NOMO-1 treated with dmso at 0.1 percent for 144 hours (cell line): ENCODE results near the gene XIRP1.
A peak's percentile ranks its signal among the peaks of the same experiment; 100 is the strongest.
"Not testable (repeated sequence)": the region's sequence is repeated elsewhere in the genome, so short reads cannot be mapped to it uniquely, and the experiment has no call there.

Source experiments
- DNase-seq: peaks from one replicate; lab custom pipeline; 2025; ENCODE audit not compliant: unreplicated experiment; lab: John Stamatoyannopoulos, UW

XIRP1 gene

DNA sequence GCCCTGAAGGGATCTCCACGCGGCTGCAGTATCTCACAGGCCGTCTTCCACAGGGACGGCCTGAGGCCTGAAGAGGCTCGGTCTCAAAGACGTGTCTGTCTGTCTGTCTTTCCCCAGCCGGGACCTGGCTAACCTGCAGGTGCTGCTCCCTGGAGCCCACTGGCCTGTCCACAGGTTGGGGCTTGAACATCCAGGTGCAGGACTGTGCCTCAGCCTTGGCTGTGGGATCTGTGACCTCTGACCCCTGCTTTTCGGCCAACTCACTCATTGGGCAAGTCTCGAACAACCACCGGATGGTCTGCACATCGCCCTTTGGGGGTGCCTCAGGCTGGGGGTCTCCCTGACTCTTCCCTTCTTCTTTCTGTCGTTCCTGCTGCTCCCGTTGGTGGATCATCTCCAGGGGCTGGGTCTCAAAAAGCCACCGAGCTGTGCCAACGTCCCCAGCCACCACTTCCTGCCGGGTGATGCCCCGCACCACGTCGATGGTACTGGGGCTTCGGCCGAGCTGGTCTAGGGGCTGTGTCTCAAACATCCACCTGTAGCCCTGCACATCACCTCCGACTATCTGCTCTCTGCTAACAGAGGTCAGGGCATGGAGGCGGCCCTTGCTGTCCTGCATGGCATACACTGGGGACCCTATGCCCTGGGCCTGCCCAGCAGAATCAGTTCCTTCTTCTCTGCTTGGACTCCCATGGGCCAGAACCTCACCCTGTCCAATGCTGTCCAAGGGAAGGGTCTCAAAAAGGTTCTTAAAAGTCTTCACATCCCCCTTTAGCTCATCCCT is 4.8 kb downstream of the XIRP1 start:
- DNase-seq, result no peak

DNA sequence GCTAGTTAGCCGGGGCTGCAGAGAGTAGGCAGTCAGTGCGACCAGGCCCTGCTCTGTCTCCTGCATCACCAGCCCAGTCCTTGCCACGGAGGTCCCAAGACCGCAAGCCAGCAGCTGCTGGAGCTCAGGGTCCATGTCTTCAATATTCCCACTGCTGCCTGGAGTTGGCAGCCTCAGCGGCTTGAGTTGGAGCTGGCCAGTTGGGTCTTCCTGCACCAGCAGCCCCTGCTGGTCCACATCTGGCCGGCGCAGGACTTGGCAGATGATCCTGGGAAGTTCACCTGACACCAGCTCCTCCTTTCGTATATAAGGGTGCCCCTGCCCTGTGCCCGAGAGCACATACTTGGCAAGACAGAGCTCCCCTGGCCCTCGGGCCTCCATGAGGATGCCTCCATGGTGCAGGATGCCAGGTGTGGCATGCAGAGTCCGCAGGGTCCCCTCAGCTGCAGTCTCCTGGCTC is 5.7 kb downstream of the XIRP1 start:
- no peak for DNase-seq

DNA sequence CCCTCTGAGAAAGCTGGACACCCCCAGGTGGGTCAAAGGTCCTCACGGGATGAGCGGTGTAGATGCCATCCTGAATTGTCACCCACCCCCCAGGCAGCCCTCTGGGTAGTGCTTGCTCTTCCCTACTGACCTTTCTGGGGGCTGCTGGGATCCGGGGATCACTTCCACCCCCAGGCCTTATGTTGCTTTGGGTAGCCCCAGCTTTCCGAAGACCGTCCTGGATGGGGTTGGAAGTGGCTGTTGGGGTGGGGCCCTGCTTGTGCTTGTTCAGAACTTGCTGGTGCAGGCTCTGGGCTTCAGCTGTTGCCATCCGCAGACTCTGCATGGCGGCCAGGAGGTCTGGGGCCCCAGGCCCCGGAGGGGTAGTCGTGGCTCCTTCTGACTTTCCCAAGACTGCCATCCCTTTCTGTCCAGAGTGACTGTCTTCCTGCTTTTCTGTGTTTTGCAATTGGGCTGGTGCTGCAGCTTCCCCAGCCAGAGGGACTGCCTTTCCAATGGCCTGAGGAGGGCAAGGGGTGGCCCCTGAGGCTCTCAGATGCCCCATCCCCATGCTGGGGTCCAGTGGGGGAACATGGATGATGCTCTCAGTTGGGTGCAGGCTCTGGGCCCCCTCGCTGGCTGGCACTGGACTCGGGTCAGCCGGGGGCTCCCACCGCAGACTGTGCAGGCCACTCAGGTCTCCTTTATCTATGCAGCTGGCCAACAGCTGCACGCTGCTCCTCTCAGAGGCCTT is 6.3 kb downstream of the XIRP1 start:
- DNase-seq, result no peak

DNA sequence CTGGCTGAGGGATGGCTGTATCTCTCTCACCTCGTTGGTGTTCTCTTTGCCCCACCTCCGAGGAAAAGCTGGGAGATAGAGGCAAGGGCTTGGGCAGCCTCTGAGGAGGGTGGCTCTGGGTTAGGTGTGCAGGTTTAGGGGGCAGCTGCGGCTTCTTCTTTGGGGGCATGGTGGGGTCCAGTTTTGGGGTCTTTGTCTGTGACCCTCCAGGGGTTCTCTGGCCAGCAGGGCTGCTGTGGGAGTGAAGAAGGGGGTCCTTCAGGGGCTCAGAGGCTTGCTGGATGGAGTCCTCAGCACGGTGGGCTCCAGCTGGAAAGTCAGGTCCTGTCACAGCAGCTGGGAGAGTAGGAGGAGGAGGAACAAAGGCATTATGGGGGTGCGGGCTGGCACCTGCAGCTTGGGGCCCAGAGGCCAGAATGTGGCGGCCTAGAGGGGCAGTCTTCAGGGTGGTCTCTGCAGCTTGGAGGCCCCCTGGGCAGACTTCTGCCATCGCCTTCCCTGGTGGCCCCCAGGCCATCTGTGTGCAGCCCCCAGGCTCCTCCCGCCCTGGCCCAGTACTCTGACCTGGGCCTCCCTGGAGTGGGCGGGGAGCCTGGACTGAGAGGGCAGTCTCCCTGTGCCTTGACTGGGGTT is 7.0 kb downstream of the XIRP1 start:
- DNase-seq, result no peak

DNA sequence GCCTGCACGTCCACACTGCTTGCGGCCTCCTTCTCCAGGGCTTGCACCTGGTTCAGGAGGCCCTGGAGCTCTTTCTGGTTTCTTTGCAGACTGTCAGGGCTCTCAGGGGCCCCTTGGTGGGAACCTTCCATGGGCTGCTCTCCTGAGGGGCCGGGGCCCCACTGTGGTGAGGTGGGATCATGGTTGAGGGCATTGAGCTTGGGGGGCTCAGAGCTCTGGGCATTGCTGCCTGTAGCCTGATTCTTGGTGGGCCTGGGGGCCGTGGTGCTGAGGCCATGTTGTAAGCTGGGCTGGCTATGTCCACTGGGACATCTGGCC is 7.5 kb downstream of the XIRP1 start:
- DNase-seq, result no peak

DNA sequence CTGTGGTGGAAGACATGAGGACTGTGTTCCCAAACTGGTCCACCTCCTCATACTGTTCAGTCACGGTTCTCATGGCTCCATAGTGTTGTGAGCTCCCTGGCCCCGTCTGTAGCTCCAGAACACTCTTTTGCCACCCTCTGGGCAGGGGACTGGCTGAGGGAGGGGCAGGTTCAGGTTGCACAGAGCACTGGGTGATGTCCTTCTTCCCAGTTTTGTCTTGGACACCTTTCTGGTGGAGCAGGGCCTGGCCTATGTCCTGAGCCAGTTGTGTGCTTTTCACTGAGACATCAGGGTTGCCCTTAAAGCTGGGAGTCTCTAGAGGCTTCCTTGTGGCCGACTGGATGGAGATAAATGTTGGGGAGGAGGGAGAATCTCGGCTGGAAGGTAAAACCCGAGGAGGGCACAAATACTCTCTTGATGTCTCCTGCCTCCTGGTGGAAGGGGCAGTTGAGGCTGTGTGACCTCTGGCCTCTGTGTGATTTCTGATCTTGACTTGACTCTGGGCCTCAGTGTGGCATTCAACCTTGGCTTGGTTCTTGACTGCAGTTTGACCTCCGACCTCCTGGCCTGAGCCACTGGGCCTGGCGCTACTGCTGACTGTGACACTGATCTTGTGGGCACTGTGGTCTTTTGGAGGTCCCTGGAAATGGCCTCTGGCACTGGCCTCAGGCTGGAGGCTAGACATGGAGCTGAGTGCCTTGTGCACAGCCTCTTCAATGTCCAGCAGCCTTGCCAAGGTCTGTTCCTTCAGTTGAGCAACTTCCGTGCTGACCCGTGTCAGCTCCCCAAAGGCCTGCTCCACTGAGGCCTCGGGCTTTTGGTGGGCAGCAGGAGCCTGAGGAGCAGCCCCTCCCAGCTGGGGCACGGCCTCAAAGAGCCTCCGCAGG is 8.1 kb downstream of the XIRP1 start:
- DNase-seq, result no peak

DNA sequence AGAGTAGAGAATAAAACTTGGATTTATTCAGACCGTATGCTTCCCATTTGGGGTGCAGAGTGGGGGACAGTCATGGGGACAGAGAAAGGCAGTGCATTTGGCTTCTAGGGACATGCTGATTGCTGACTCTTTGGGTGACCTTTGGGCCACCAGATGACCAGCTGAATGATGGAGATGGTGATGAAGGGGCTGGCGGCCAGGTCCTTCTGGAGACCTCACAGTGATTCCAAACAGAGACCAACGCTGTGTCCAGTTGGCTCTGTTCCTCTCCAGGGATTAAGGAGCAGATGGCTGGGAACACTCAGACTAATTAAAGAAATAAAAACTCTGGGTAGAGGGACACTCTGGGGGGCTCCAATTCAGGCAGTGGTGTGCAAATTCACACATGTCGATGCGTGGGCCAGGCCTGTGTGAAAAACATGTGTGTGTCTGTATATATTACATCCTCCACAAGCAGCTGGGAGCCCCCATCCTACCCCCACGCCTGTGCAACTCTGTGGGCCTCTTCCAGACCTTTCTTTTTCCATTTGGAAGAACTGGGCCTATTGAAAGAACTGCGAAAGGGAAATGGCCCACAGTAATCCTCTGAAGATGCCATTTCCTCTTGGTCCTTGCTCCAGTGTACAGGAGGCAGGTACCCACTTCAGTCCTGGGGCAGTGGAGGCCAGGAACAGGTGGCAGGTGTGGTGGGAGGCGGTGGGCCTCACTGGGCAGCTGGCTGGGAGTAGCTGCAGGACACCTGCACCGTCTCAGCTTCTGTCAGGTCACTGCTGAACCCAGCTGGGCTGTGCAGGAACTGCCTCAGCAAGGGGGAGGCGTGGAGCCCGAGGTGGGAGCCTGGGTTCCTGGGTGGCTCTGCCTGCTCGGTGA is 8.9 kb downstream of the XIRP1 start:
- DNase-seq, result no peak

DNA sequence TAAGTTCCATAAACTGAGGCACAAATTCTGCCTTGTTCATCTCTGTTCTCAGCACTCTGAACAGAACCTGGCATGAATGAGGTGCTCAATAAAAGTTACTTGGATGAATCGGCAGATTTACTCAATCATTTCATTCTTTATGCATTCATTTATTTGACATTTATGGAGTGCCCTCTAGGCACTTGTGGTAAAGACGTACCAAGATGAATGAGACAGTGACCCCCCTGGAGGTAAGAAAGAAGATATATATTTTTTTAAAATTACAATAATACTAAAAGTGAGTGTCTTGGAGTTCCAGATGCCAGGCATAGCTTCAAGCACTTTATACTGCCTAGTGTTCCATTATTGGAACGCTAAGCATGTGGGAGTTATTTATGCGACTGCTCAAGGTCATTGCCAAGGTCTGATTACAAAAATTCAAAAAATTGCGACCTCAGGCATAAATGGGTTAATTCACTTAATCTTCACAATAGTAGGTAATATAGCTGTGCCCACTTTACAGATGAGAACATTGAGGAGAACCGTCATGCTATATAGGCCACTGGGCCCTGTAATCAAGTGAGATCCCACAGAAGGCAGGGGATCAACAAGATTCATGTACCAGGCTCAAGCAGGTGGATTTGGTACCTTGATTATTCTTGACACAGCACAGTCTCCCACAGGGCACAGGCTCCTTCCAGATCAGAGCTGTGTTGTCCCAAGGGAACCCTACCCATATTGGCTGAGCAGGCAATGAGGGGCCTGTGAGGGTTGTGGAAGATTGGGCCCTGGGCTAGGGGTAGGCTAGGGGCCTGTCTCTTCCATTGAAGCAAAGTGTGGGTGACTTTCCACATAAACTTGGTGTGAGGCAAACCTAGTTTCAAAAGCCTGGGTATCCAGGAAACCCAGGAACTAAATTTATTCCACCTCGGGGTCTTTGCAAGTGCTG is 10.7 kb downstream of the XIRP1 start:
- DNase-seq, result no peak

DNA sequence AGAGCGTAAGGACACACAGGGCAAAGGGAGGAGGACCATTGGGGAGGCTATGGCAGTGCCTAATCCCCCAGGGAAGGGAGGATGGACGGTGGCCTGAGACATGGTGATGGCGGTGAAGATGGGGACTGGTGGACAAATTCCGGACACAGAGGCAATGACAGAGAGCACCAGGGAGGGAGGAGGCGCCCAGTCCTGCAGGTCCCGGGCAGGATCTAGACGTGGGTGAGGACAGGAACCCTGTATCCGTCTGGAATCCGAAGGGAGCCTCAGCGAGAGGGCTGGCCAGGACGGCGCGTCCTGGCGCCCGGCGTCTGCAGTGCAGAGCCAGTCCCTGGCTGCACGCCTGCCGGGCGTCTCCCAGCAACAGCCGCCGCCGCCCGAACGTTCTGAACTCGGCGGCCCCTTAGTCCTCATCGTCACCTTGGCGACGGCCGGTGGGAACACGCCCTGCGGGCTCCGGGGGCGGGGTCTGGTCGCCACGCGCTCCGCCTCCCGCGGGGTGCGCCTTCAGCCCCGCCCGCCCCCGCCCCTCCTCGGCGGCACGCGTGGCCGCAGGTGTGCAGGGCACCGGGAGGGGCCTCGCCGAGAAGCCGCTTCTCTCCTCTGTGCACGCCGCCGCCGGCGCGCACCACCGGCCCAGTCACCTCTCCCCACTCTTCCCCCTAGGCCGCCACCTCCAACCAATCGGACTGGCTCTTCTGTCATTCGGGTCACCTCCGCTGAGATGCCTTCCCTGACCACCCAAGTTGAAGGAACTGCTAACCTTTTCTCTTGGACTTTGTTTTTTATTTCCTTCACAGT is 11.6 kb downstream of the XIRP1 start:
- peak; percentile 87 for DNase-seq

DNA sequence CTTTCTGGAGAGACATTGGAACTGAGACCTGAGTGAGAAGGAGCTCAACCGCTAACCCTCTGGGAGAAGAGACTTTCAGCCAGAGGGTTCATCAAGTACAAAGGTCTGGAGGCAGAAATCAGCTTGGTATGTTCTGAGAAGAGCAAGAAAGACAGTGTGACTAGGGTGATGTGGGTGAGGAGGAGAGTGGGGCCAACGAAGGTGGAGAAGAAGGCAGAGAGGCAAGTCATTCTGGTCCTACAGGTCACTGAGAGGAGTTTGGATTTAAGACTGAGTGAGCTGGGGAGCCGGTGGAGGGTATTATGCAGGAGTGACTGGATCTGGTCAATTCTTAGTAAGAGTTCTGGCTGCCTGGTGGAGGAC is 12.2 kb downstream of the XIRP1 start:
- no peak for DNase-seq

DNA sequence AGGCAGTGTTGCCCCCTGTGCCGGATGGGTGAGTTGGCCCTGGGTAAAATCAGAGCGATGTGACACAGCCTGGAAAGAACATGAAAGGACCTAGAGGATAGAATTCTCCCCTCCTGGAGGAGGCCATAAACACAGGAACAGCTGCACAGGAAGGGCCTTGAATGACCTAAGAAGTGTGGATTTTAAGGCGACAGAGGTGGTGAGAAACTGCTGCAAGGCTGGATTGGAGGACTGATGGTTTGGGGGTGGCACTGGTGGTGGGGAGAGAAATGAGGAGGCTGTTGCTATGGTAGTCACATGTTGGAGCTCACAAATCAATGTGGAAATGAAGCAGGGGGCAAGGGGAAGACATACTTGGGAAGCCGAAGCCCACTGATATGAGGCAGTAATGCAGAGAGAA is 13.8 kb downstream of the XIRP1 start:
- no peak for DNase-seq

DNA sequence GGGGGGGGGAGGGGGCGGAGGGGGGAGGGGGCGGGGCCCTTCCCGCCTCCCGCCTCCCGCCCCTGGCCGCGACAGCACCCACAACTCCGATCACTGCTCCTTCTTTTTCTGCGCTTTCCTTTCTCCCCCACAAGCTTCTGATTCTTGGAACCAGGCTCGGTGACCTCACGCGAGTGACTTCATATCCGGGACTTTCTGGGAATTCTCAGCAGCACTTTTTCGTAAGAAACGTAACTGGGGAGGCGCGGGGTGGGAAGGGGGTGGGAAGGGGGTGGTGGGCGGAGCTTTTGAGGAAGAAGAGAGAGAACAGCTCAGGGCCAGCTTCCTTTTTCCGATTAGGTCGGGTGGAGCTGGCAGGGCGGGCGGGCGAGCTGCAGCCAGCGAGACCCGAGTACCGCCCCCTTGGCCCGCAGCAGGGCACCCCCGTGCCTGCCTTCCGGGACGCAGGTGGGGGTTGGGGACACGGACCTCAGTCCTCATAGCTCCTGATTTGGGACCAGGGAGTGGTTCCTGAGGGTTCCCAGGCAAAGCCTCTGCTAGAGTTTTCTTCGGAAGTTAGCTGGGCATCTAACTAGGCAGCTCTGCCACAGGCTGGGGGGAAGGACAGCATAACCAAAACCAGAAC is 14.6 kb downstream of the XIRP1 start:
- DNase-seq, result peak; percentile 79

DNA sequence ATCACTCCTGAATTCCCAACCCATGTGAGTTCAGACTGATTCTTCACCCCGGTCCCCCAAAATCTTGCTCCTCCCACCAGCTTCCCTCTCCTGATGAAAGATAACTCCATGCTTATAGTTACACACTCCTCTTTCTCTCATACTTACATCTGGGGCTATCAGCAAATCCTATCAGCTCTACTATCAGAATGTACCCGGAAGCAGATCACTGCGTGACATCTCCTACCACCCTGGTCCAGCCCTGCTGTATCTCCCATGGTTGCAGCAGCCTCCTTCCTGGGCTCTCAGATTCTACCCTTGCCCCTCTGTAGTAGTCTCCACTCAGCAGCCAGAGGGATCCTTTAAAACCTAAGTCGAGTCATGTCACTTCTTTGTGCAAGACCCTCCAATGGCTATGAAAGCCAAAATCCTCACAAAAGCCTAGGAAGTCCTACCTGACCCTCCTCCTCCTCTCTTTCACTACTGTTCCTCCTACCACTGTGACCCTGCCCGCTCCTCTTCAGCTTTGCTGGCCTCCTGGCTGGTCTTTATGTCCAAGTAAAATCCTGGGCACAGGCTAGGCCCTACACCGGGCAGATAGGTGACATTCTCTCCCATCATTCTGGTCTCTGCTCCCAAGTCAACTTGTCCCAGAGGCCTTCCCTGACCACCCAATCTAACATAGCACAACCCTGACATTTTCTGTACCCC is 16.2 kb downstream of the XIRP1 start:
- DNase-seq, result no peak

DNA sequence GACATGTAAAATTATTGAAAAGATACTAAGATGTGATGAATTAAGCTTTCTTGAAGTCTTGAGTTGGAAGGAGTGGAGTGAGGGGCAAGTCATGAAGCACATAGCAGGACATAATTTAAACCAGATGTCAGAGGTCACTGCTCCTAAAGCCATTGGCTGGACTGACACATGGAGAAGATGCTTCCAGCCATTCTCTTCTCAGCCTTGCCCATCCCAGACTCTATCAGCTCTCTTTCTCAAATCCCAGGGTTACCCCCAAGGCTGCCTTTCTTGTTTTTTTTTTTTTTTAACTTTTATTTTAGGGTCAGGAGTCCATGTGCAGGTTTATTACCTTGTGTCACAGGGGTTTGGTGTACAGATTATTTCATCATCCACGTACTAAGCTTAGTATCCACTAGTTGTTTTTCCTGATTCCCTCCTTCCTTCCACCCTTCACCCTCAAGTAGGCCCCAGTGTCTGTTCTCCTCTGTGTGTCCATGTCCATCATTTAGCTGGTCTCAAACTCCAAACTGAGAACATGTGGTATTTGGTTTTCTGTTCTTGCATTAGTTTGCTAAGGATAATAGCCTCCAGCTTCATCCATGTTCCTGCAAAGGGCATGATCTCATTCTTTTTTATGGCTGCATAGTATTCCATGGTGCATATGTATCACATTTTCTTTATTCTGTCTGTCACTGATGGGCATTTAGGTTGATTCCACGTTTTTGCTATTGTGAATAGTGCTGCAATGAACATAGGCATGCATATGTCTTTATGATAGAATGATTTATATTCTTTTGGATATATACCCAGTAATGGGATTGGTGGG is 18.9 kb downstream of the XIRP1 start:
- DNase-seq, result no peak

DNA sequence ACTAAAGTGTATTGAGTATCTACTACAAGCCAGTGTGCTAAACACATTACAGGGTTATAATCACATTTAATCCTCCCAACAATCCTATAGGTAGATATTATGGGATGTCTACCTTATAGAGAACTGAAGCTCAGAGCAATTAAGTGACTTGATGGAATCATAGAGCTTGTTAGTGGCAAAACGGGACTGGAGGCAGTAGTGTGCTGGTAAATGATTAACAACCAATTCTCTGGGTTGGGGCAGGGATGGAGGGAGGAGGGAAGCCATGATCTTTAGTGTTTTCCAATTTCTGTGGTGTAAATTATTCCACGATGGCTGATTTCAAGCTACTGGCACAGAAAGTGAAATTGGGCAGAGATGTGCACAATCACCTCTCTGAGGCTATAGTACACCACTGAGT is 20.5 kb downstream of the XIRP1 start:
- no peak for DNase-seq

DNA sequence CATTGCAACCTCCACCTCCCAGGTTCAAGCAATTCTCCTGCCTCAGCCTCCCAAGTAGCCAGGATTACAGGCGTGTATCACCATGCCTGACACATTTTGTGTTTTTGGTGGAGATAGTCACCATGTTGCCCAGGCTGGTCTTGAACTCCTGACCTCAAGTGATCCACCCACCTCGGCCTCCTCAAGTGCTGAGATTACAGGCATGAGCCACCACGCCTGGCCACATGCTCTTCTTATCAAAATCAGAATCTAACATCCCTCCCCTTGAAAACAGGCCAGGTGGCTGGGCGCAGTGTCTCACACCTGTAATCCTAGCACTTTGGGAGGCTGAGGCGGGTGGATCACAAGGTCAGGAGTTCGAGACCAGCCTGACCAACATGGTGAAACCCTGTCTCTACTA is 21.5 kb downstream of the XIRP1 start:
- DNase-seq, result not testable (repeated sequence)

DNA sequence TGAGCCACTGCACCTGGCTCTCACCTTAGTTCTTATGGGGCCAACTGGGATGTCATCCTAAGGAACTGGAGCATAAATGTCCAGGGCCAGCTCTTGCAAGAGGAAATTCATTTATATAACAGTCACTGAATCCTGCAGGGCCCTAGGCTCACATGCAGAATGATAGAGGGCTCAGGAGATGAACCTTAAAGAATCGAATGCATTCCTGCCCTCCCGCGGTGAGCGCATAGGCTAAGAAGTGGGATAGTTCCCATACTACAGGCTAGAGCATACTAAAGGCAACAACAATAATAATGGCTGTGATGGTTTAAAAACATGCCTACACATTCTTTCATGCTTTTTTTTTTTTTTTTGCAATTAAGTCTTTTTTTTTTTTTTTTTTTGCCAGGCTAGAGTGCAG is 21.9 kb downstream of the XIRP1 start:
- DNase-seq, result no peak
